Right lobe of liver (tissue), 4 donors: ENCODE results near the gene PCSK6.

Experiments used
- CTCF ChIP-seq, 4 donors: fragments of 200-600 bp in 3 of 4; fragments of 450-650 bp in 1 of 4; IDR thresholded peaks; one replicate each; pipeline versions ENCODE4 v1.5.1 to v1.8.0; 2016 to 2022; ENCODE audit warnings: antibody characterized with exemption in 4 of 4, mild to moderate bottlenecking in 2 of 4
- POLR2A ChIP-seq: fragments of 450-650 bp; IDR thresholded peaks from one replicate; pipeline ENCODE4 v1.6.1; 2017; ENCODE audit warnings: antibody characterized with exemption, mild to moderate bottlenecking
- donor health status: DM: no; HTN: no; CAD: no.
- donor health status: DM: no; HTN: no; CAD: no.
- donor health status: DM: no; HTN: yes; CAD: no.

- TF ChIP-seq CTCF (IDR thresholded peaks at IDR 0.05) (no peak), POLR2A (no peak)
These were observed 48.7 kb upstream of the PCSK6 start for GRCh38 chr15:101538177-101538576.
